K562 (cell line): Measurements from ENCODE around the gene DGCR8. TPM values are rescaled to one million over a fixed set of nuclear protein-coding genes. Genes with fewer than 3 reads are reported as not detected.

Experiments used
- ATAC-seq: fragments of 200-7000 bp; cut with Tn5 transposase; 3 replicates; pipeline ENCODE4 v1.9.1; 2020; ENCODE audit warnings: moderate library complexity
- BruUV-seq: library from RNA; stranded (reverse); fragments of 400-500 nt; replicated peaks from 2 replicates; lab custom pipeline; 2021; lab: Mats Ljungman, UMichigan
- CTCF ChIA-PET: fragments of 300-600 bp; formaldehyde crosslinking; extraction: SDS; loops from one replicate; lab custom pipeline; 2021; ENCODE audit warnings: low intra/inter-chr PET ratio; lab: Yijun Ruan, JAX
- POLR2A ChIA-PET: fragments of 300-600, 350-650 bp; sonication (Branson Sonifier 250); formaldehyde crosslinking; extraction: SDS; loops from one replicate; lab custom pipeline; 2021; ENCODE audit warnings: antibody characterized with exemption, inconsistent platforms; lab: Yijun Ruan, JAX
- DNase-seq, 4 experiments: peaks; one replicate each; pipeline versions ENCODE4 v3.0.0 to v3.0.0-alpha.2; 2011 to 2018; ENCODE audit warnings: low spot score in 3 of 4, mixed read lengths in 3 of 4; ENCODE audit errors: extremely low read depth in 1 of 4
- FAIRE-seq: peaks from 2 replicates; lab custom pipeline; 2011; peaks lifted over from hg19 to GRCh38; lab: Jason Lieb, UNC
- H2AFZ ChIP-seq: 2 replicates; pipeline ENCODE4 v1.6.0; 2011; ENCODE audit warnings: low read depth, low read length, control low read depth, inconsistent platforms
- H3K27ac ChIP-seq: fragments of 200-600 bp; 3 replicates; pipeline ENCODE4 v1.8.0; 2011; ENCODE audit warnings: low read depth, mild to moderate bottlenecking, control low read depth, inconsistent platforms, low read length, moderate library complexity, mixed read lengths; ENCODE audit errors: extremely low read depth
- H3K27me3 ChIP-seq, 2 experiments: fragments of 300-600 bp in 1 of 2; 2 replicates in 1 of 2; 3 replicates in 1 of 2; pipeline versions ENCODE4 v1.6.0 to v1.8.0; 2011; ENCODE audit warnings: inconsistent platforms in 2 of 2, low read length in 2 of 2, mild to moderate bottlenecking in 1 of 2, mixed read lengths in 1 of 2, moderate library complexity in 1 of 2; ENCODE audit not compliant: control insufficient read depth in 2 of 2, insufficient read depth in 2 of 2
- H3K36me3 ChIP-seq: fragments of 300-600 bp; 3 replicates; pipeline ENCODE4 v1.8.0; 2011; ENCODE audit warnings: mild to moderate bottlenecking, low read length, inconsistent platforms; ENCODE audit not compliant: control insufficient read depth, insufficient read depth
- H3K4me1 ChIP-seq, 2 experiments: fragments of 200-600 bp in 1 of 2; replicated peaks in 1 of 2; 2 replicates in 1 of 2; 3 replicates in 1 of 2; pipeline versions ENCODE4 v1.5.1 to v1.8.0; 2011; ENCODE audit warnings: inconsistent platforms in 2 of 2, low read length in 2 of 2, mild to moderate bottlenecking in 1 of 2, mixed read lengths in 1 of 2, moderate library complexity in 1 of 2; ENCODE audit not compliant: control insufficient read depth in 2 of 2, insufficient read depth in 2 of 2
- H3K4me2 ChIP-seq: 2 replicates; pipeline ENCODE4 v1.6.1; 2011; ENCODE audit warnings: low read length, control low read depth, inconsistent platforms, mixed read lengths; ENCODE audit not compliant: insufficient read depth
- H3K4me3 ChIP-seq: fragments of 200-600 bp; sonication (generic), shearing (Covaris generic); 2 replicates; pipeline ENCODE4 v1.5.1; 2016; ENCODE audit warnings: control low read depth, inconsistent platforms
- H3K79me2 ChIP-seq: fragments of 200-600 bp; 3 replicates; pipeline ENCODE4 v1.8.0; 2011; ENCODE audit warnings: low read length, inconsistent platforms; ENCODE audit not compliant: control insufficient read depth, insufficient read depth
- H3K9ac ChIP-seq, 2 experiments: 2 replicates each; pipeline versions ENCODE4 v1.6.0 to v1.6.1; 2011; ENCODE audit warnings: low read depth in 2 of 2, low read length in 2 of 2, control low read depth in 1 of 2, inconsistent platforms in 1 of 2, mild to moderate bottlenecking in 1 of 2, mixed read lengths in 1 of 2; ENCODE audit not compliant: insufficient read depth in 1 of 2
- H3K9me1 ChIP-seq: one replicate; pipeline ENCODE4 v1.6.0; 2011; ENCODE audit warnings: inconsistent platforms, mild to moderate bottlenecking, low read length, moderate library complexity; ENCODE audit not compliant: control insufficient read depth, insufficient read depth
- H3K9me3 ChIP-seq: replicated peaks from 2 replicates; pipeline ENCODE4 v1.5.1; 2011; ENCODE audit warnings: low read depth, low read length, inconsistent platforms; ENCODE audit not compliant: control insufficient read depth, insufficient read depth
- H4K20me1 ChIP-seq: replicated peaks from 2 replicates; pipeline ENCODE4 v1.6.1; 2011; ENCODE audit warnings: low read length, inconsistent platforms, mixed read lengths; ENCODE audit not compliant: control insufficient read depth, insufficient read depth
- BRF1 ChIP-seq: IDR thresholded peaks from 3 replicates; pipeline ENCODE4 v1.6.1; 2011; ENCODE audit warnings: borderline replicate concordance, mild to moderate bottlenecking; ENCODE audit not compliant: insufficient read length; ENCODE audit errors: extremely low read depth
- GTF2B ChIP-seq: IDR thresholded peaks from 2 replicates; pipeline ENCODE4 v1.6.1; 2011; ENCODE audit not compliant: insufficient read length; ENCODE audit errors: extremely low read depth
- TEAD1 ChIP-seq, 2 experiments: fragments of 450-650 bp in 1 of 2; sonication (generic) in 1 of 2; formaldehyde crosslinking; IDR thresholded peaks; 2 replicates each; pipeline versions ENCODE4 v1.4.0 to v1.8.0; 2020 to 2022; ENCODE audit warnings: mild to moderate bottlenecking in 2 of 2, missing genetic modification reagents in 1 of 2
- TEAD4 ChIP-seq, 2 experiments: sonication (generic) in 1 of 2; formaldehyde crosslinking in 1 of 2; IDR thresholded peaks; 2 replicates each; pipeline versions ENCODE4 v1.6.1 to v1.8.0; 2012 to 2022; ENCODE audit warnings: borderline replicate concordance in 1 of 2, inconsistent platforms in 1 of 2, low read length in 1 of 2, mild to moderate bottlenecking in 1 of 2, missing genetic modification reagents in 1 of 2
- WHSC1 ChIP-seq: IDR thresholded peaks from one replicate; pipeline ENCODE4 v1.6.1; 2012; ENCODE audit warnings: low read length, control low read depth, inconsistent platforms
- ZFP36 ChIP-seq: fragments of 150-350 bp; IDR thresholded peaks from 2 replicates; pipeline ENCODE4 v1.6.1; 2018; ENCODE audit warnings: low read length, low read depth; ENCODE audit not compliant: partially characterized antibody
- WGBS: fragments of 100-300 bp; shearing (Covaris generic); methylation state at CpG from one replicate; pipeline ENCODE4 v1.1.6; 2016; ENCODE audit warnings: low coverage, mixed read lengths; ENCODE audit not compliant: insufficient coverage; ENCODE audit errors: missing lambda C conversion rate; 5-methylcytosine and 5-hydroxymethylcytosine counted together
- in situ Hi-C: fragments of 300-500 bp; cut with MboI; formaldehyde crosslinking; loops from 4 replicates; pipeline ENCODE4 v1.15.0; 2018; ENCODE audit warnings: inconsistent platforms, mixed read lengths
- intact Hi-C: fragments of 100-400 bp; cut with micrococcal nuclease; formaldehyde crosslinking; loops from 2 replicates; pipeline ENCODE4 v1.14.2; 2022
- polyA plus RNA-seq, 8 experiments: library from polyadenylated mRNA; depleted of rRNA in 4 of 8; stranded (reverse) in 5 of 8; unstranded in 3 of 8; fragments of >200 nt; fragmentation: Nextera tagmentation in 2 of 8; fragmentation: Illumina TruSeq in 1 of 8; extraction: Ambion mirVana in 2 of 8; extraction: Trizol in 1 of 8; gene quantifications; 2 replicates each; pipeline versions ENCODE4 v1.2.1 to v1.2.3, GENCODE V29; 2011 to 2014; ENCODE audit warnings: inconsistent platforms in 1 of 8, missing spikeins in 1 of 8
- total RNA-seq, 7 experiments: library from RNA; depleted of rRNA in 6 of 7; stranded (reverse); fragments of >200 nt in 6 of 7; fragmentation: Illumina TruSeq in 2 of 7; extraction: Trizol in 2 of 7; gene quantifications; 2 replicates each; pipeline versions ENCODE4 v1.2.1 to v1.2.3, GENCODE V29; 2011 to 2021; ENCODE audit warnings: low replicate concordance in 1 of 7
- TF ChIP-seq, protein P1 (sequence below): fragments of 450-650 bp; IDR thresholded peaks from 2 replicates; pipeline ENCODE4 v1.6.1; 2018; ENCODE audit not compliant: partially characterized antibody
- TF ChIP-seq, protein P2 (sequence below), 3 experiments: IDR thresholded peaks in 2 of 3; conservative IDR thresholded peaks in 1 of 3; 2 replicates each; pipeline ENCODE4 v1.5.1; 2011 to 2012; ENCODE audit warnings: low read length in 3 of 3, mild to moderate bottlenecking in 3 of 3, control low read depth in 2 of 3, improper control_type of control experiment in 1 of 3, inconsistent platforms in 1 of 3, low read depth in 1 of 3, mixed read lengths in 1 of 3, moderate library complexity in 1 of 3; ENCODE audit not compliant: insufficient read depth in 2 of 3
- TF ChIP-seq, protein P3 (sequence below), 2 experiments: fragments of 150-350 bp in 1 of 2; IDR thresholded peaks; 2 replicates each; pipeline ENCODE4 v1.6.1; 2012 to 2016; ENCODE audit warnings: low read depth in 2 of 2, low read length in 2 of 2, mild to moderate bottlenecking in 1 of 2, moderate library complexity in 1 of 2

Gene DGCR8
- total and polyA plus RNA-seq, 9 of the 15 experiments (the other 6 are each of a cell fraction or from before 2014, with no cell fraction given) = 5.9 to 144 (median 80.1) TPM

DNA sequence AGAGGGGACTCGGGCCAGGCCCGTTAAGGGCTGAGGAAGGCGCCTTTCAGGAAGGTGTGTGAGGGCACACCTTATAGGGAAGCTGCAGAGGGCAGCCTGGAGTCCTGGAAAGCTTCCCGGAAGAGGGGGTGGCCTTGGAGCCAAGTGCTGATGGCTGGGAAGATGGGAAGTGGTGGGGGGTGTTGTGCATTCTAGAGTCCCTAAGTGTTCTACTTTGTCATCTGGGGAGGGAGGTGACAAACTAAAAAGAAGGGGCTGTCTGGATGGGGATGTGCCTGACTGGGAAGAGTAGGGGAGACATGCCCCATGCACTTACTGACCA, 58.3 kb downstream of the DGCR8 start:
- ChIA-PET CTCF (no interaction called here), POLR2A (interaction anchor here (0.9 to 7.2 kb wide), 12 partner anchors 8 to 408 kb away, joined by 3 to 68 read pairs (median 4); partner anchors contain the start of gene TRMT2A)
- WGBS = 58% methylated on average over 4 of the region's 4 CpGs
- no peak overlapping the region for H3K27ac ChIP-seq
- H3K9me1 ChIP-seq = peaks cover 18% of the 10 kb centered on the region
- peak overlapping the region in 1 of 2 experiments; percentile 86; a peak in 2 of 4 replicates for H3K9ac ChIP-seq
- H3K9me3 ChIP-seq = no peaks in the 10 kb centered on the region
- no peak overlapping the region for H3K4me3 ChIP-seq
- H4K20me1 ChIP-seq = peaks cover 45% of the 10 kb centered on the region
- peaks cover 17% of the 10 kb centered on the region; the same call in 2 of the 3 replicates for H3K36me3 ChIP-seq
- FAIRE-seq (peak; percentile 46), ATAC-seq (peak; percentile 2; the same call in 2 of the 3 replicates), DNase-seq (peak in 2 of 4 experiments; percentile 75 to 84)
- BruUV-seq = no TSS peak
- peaks cover 9% of the 10 kb centered on the region; the same call in 1 of the 3 replicates for H3K79me2 ChIP-seq
- H3K4me1 ChIP-seq = peaks cover 9 to 88% of the 10 kb centered on the region in 2 experiments
- TF ChIP-seq, protein P1, sequence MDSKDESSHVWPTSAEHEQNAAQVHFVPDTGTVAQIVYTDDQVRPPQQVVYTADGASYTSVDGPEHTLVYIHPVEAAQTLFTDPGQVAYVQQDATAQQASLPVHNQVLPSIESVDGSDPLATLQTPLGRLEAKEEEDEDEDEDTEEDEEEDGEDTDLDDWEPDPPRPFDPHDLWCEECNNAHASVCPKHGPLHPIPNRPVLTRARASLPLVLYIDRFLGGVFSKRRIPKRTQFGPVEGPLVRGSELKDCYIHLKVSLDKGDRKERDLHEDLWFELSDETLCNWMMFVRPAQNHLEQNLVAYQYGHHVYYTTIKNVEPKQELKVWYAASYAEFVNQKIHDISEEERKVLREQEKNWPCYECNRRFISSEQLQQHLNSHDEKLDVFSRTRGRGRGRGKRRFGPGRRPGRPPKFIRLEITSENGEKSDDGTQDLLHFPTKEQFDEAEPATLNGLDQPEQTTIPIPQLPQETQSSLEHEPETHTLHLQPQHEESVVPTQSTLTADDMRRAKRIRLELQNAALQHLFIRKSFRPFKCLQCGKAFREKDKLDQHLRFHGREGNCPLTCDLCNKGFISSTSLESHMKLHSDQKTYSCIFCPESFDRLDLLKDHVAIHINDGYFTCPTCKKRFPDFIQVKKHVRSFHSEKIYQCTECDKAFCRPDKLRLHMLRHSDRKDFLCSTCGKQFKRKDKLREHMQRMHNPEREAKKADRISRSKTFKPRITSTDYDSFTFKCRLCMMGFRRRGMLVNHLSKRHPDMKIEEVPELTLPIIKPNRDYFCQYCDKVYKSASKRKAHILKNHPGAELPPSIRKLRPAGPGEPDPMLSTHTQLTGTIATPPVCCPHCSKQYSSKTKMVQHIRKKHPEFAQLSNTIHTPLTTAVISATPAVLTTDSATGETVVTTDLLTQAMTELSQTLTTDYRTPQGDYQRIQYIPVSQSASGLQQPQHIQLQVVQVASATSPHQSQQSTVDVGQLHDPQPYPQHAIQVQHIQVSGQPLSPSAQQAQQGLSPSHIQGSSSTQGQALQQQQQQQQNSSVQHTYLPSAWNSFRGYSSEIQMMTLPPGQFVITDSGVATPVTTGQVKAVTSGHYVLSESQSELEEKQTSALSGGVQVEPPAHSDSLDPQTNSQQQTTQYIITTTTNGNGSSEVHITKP = peak; percentile 38
- TF ChIP-seq, protein P2, sequence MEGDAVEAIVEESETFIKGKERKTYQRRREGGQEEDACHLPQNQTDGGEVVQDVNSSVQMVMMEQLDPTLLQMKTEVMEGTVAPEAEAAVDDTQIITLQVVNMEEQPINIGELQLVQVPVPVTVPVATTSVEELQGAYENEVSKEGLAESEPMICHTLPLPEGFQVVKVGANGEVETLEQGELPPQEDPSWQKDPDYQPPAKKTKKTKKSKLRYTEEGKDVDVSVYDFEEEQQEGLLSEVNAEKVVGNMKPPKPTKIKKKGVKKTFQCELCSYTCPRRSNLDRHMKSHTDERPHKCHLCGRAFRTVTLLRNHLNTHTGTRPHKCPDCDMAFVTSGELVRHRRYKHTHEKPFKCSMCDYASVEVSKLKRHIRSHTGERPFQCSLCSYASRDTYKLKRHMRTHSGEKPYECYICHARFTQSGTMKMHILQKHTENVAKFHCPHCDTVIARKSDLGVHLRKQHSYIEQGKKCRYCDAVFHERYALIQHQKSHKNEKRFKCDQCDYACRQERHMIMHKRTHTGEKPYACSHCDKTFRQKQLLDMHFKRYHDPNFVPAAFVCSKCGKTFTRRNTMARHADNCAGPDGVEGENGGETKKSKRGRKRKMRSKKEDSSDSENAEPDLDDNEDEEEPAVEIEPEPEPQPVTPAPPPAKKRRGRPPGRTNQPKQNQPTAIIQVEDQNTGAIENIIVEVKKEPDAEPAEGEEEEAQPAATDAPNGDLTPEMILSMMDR (IDR thresholded peaks at IDR 0.05 in 2 of 3, conservative IDR thresholded peaks at IDR 0.05 in 1 of 3; ENCODE audit: insufficient read depth in 2 of 3, low read depth in 1 of 3, low read length in 3 of 3) = 0 out of 6 replicates have a peak, but pooled peaks of 1 of the 3 experiments have one; percentile 1
- peak; percentile 93 for TF ChIP-seq ZFP36
- TF ChIP-seq BRF1 = no peak
- no peak for TF ChIP-seq GTF2B
- peak; percentile 8 for TF ChIP-seq WHSC1
- no peak for TF ChIP-seq TEAD1 (CRISPR knock-in tag; IDR thresholded peaks at IDR 0.05)
- TF ChIP-seq, protein P3, sequence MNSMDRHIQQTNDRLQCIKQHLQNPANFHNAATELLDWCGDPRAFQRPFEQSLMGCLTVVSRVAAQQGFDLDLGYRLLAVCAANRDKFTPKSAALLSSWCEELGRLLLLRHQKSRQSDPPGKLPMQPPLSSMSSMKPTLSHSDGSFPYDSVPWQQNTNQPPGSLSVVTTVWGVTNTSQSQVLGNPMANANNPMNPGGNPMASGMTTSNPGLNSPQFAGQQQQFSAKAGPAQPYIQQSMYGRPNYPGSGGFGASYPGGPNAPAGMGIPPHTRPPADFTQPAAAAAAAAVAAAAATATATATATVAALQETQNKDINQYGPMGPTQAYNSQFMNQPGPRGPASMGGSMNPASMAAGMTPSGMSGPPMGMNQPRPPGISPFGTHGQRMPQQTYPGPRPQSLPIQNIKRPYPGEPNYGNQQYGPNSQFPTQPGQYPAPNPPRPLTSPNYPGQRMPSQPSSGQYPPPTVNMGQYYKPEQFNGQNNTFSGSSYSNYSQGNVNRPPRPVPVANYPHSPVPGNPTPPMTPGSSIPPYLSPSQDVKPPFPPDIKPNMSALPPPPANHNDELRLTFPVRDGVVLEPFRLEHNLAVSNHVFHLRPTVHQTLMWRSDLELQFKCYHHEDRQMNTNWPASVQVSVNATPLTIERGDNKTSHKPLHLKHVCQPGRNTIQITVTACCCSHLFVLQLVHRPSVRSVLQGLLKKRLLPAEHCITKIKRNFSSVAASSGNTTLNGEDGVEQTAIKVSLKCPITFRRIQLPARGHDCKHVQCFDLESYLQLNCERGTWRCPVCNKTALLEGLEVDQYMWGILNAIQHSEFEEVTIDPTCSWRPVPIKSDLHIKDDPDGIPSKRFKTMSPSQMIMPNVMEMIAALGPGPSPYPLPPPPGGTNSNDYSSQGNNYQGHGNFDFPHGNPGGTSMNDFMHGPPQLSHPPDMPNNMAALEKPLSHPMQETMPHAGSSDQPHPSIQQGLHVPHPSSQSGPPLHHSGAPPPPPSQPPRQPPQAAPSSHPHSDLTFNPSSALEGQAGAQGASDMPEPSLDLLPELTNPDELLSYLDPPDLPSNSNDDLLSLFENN (IDR thresholded peaks at IDR 0.05; ENCODE audit: low read depth in 2 of 2, low read length in 2 of 2) = no peak
- 0 out of 2 replicates have a peak, but pooled peaks have one; percentile 12 for TF ChIP-seq TEAD4 (IDR thresholded peaks at IDR 0.05; ENCODE audit: low read length)
- no peak for TF ChIP-seq TEAD4 (CRISPR knock-in tag; IDR thresholded peaks at IDR 0.05; ENCODE audit: borderline replicate concordance)
- intact Hi-C loops = no loop called here
- H2AFZ ChIP-seq = no peak overlapping the region
- no peaks in the 10 kb centered on the region for H3K27me3 ChIP-seq
- in situ Hi-C loops = no loop called here
- H3K4me2 ChIP-seq = no peak overlapping the region
